Activated B cell treated with CpG ODN at 0.5 μM for 24 hours (primary cell): ENCODE results near the gene LCP1. TPM values are rescaled to one million over a fixed set of nuclear protein-coding genes. Genes with fewer than 3 reads are reported as not detected.
A peak's percentile ranks its signal among the peaks of the same experiment; 100 is the strongest.

Experiments used
- ATAC-seq: fragments of 200-7000 bp; cut with Tn5 transposase; one replicate; pipeline ENCODE4 v1.10.0; 2021; ENCODE audit warnings: low read depth, mild to moderate bottlenecking, moderate library complexity
- CTCF ChIA-PET: fragments of 350-600 bp; sonication (Branson Sonifier 250); formaldehyde crosslinking; loops from one replicate; lab custom pipeline; 2021; ENCODE audit warnings: antibody characterized with exemption; lab: Charles Lee
- POLR2A ChIA-PET: fragments of 350-600 bp; sonication (Branson Sonifier 250); formaldehyde crosslinking; loops from one replicate; lab custom pipeline; 2021; ENCODE audit warnings: antibody characterized with exemption; lab: Charles Lee
- DNase-seq: peaks from one replicate; pipeline ENCODE4 v3.0.0; 2022
- H3K27ac Mint-ChIP-seq: one replicate; pipeline ENCODE4 v1.8.0; 2020; ENCODE audit warnings: mixed read lengths
- H3K27me3 Mint-ChIP-seq: one replicate; pipeline ENCODE4 v1.8.0; 2021; ENCODE audit warnings: mixed read lengths
- H3K36me3 Mint-ChIP-seq: one replicate; pipeline ENCODE4 v1.8.0; 2021; ENCODE audit warnings: low read depth, mixed read lengths
- H3K4me1 Mint-ChIP-seq: one replicate; pipeline ENCODE4 v1.8.0; 2021; ENCODE audit warnings: mixed read lengths
- H3K4me3 Mint-ChIP-seq: one replicate; pipeline ENCODE4 v1.8.0; 2020; ENCODE audit warnings: mild to moderate bottlenecking, mixed read lengths
- H3K9me3 Mint-ChIP-seq: one replicate; pipeline ENCODE4 v1.8.0; 2020; ENCODE audit warnings: mixed read lengths
- CTCF ChIP-seq: fragments of 200-600 bp; IDR thresholded peaks from one replicate; pipeline ENCODE4 v1.8.0; 2022; ENCODE audit warnings: antibody characterized with exemption, mild to moderate bottlenecking
- intact Hi-C: fragments of 100-400 bp; cut with micrococcal nuclease; formaldehyde crosslinking; loops from one replicate; pipeline ENCODE4 v1.15.1; 2024
- total RNA-seq: library from RNA; stranded (reverse); gene quantifications from 2 replicates; pipeline ENCODE4 v1.2.3, GENCODE V29; 2022

The LCP1 gene
- total RNA-seq, 1 donor from 2014 or later, result 948 TPM

GRCh38 chr13:46183018-46183946 lies 1.3 kb upstream of the LCP1 start:
- POLR2A ChIA-PET, result interaction anchor here (0.6 to 8.5 kb wide), 10 partner anchors 14 to 765 kb away, joined by 3 to 247 read pairs (median 4); partner anchors contain the start of genes LRCH1 and SLC25A30
- CTCF ChIA-PET, result interaction anchor here (1.0 to 2.4 kb wide), 8 partner anchors 12 to 57 kb away, joined by 3 to 21 read pairs (median 4); no protein-coding TSS in a partner anchor
- H3K27ac Mint-ChIP-seq, result peak overlapping the region; percentile 98

GRCh38 chr13:46182491-46182877 lies 507 bp upstream of the LCP1 start:
- H3K4me1 Mint-ChIP-seq, result peaks cover 60% of the 10 kb centered on the region
- ATAC-seq (peak; percentile 3), DNase-seq (no peak)
- H3K36me3 Mint-ChIP-seq, result peaks cover 37% of the 10 kb centered on the region
- intact Hi-C loops, result loop anchor here (1.0 to 5.0 kb wide), 8 partner anchors 17 to 765 kb away; partner anchors contain the start of genes LRCH1 and SLC25A30
- ChIA-PET CTCF (interaction anchor here (1.0 to 2.4 kb wide), 5 partner anchors 11 to 23 kb away, joined by 3 to 21 read pairs (median 4); no protein-coding TSS in a partner anchor), POLR2A (interaction anchor here (0.6 to 8.5 kb wide), 15 partner anchors 13 to 764 kb away, joined by 3 to 247 read pairs (median 7); partner anchors contain the start of genes RUBCNL, SLC25A30 and ZC3H13)
- H3K27ac Mint-ChIP-seq, result peak overlapping the region; percentile 98
- peak overlapping the region; percentile 99 for H3K4me3 Mint-ChIP-seq
- no peaks in the 10 kb centered on the region for H3K9me3 Mint-ChIP-seq
- TF ChIP-seq CTCF, result no peak
- H3K27me3 Mint-ChIP-seq, result no peaks in the 10 kb centered on the region

More at GRCh38 chr13:46183018-46183946, 1.3 kb upstream of the LCP1 start:
- Mint-ChIP-seq H3K4me1 (peaks cover 52% of the 10 kb centered on the region), H3K9me3 (no peaks in the 10 kb centered on the region), H3K36me3 (peaks cover 29% of the 10 kb centered on the region), H3K4me3 (peak overlapping the region; percentile 99), H3K27me3 (no peaks in the 10 kb centered on the region)
- peak; percentile 18 for ATAC-seq
- no peak for DNase-seq
- intact Hi-C loops, result loop anchor here (2.0 to 5.0 kb wide), 6 partner anchors 36 to 766 kb away; partner anchors contain the start of genes LRCH1 and SLC25A30
- TF ChIP-seq CTCF, result no peak

GRCh38 chr13:46181377-46181839 lies 569 bp downstream of the LCP1 start:
- TF ChIP-seq CTCF, result no peak
- intact Hi-C loops, result loop anchor here (5.0 kb wide), 5 partner anchors 34 to 764 kb away; partner anchors contain the start of genes LRCH1 and SLC25A30
- DNase-seq (no peak), ATAC-seq (no peak)
- CTCF ChIA-PET, result interaction anchor here (2.4 kb wide), 1 partner anchor 15 kb away, joined by 20 read pairs; no protein-coding TSS in a partner anchor
- Mint-ChIP-seq H3K27me3 (no peaks in the 10 kb centered on the region), H3K9me3 (no peaks in the 10 kb centered on the region), H3K4me1 (peaks cover 70% of the 10 kb centered on the region), H3K36me3 (peaks cover 45% of the 10 kb centered on the region), H3K4me3 (peak overlapping the region; percentile 99), H3K27ac (peak overlapping the region; percentile 98)
- POLR2A ChIA-PET, result interaction anchor here (0.7 to 8.5 kb wide), 15 partner anchors 12 to 841 kb away, joined by 3 to 247 read pairs (median 7); partner anchors contain the start of genes RUBCNL, TPT1 and ZC3H13

- TF ChIP-seq CTCF, result no peak
- Mint-ChIP-seq H3K27ac (peak overlapping the region; percentile 98), H3K36me3 (peaks cover 54% of the 10 kb centered on the region), H3K9me3 (no peaks in the 10 kb centered on the region), H3K4me3 (peak overlapping the region; percentile 99), H3K27me3 (no peaks in the 10 kb centered on the region), H3K4me1 (peaks cover 80% of the 10 kb centered on the region)
- intact Hi-C loops, result loop anchor here (5.0 kb wide), 5 partner anchors 33 to 763 kb away; partner anchors contain the start of genes LRCH1 and SLC25A30
- CTCF ChIA-PET, result interaction anchor here (4.4 kb wide), 1 partner anchor 20 kb away, joined by 28 read pairs; no protein-coding TSS in a partner anchor
- ATAC-seq, result no peak
- POLR2A ChIA-PET, result interaction anchor here (0.5 to 8.5 kb wide), 3 partner anchors 11 to 159 kb away, joined by 3 to 247 read pairs (median 4); no protein-coding TSS in a partner anchor
- DNase-seq, result no peak
Observed at GRCh38 chr13:46179969-46180763, 1.8 kb downstream of the LCP1 start.
